Left lobe of liver (tissue), 2 donors: Measurements from ENCODE around the gene ATP6V1C2. TPM values are rescaled to one million over a fixed set of nuclear protein-coding genes. Genes with fewer than 3 reads are reported as not detected.
A peak's percentile ranks its signal among the peaks of the same experiment; 100 is the strongest.

Experiments
- ATAC-seq: fragments of 200-7000 bp; cut with Tn5 transposase; one replicate; pipeline ENCODE4 v1.9.1; 2020; ENCODE audit warnings: mild to moderate bottlenecking, moderate library complexity
- DNase-seq: peaks from one replicate; pipeline ENCODE4 v3.0.0-alpha.2; 2020; ENCODE audit warnings: low spot score
- total RNA-seq: library from RNA; stranded (reverse); gene quantifications from one replicate; pipeline ENCODE4 v1.2.1, GENCODE V29; 2021
- donor health status: DM: no; HTN: no; CAD: no; lungs with moderate emphysema.
- donor health status: DM: no; HTN: yes; CAD: no.

ATP6V1C2 gene
- 0.10 TPM for total RNA-seq

- DNase-seq (peak; percentile 52), ATAC-seq (peak; percentile 96)
Observed at GRCh38 chr2:10721396-10722251, at the start of gene ATP6V1C2. TSS of gene ATP6V1C2 (plus strand) at chr2:10721630. CDS start at chr2:10722850, 1,220 bp downstream.

- ATAC-seq (no peak), DNase-seq (no peak)
Observed at GRCh38 chr2:10675131-10675530, 46.3 kb upstream of the ATP6V1C2 start.

GRCh38 chr2:10678225-10678624, 43.2 kb upstream of the ATP6V1C2 start:
- ATAC-seq (no peak), DNase-seq (no peak)

GRCh38 chr2:10680214-10680613, 41.2 kb upstream of the ATP6V1C2 start:
- DNase-seq: no peak
- no peak for ATAC-seq

GRCh38 chr2:10680957-10681356, 40.5 kb upstream of the ATP6V1C2 start:
- ATAC-seq (no peak), DNase-seq (no peak)

- no peak for DNase-seq
- ATAC-seq: no peak
Observed at GRCh38 chr2:10686176-10686730, 35.2 kb upstream of the ATP6V1C2 start.

GRCh38 chr2:10688921-10689807, 32.3 kb upstream of the ATP6V1C2 start:
- DNase-seq: no peak
- peak; percentile 63 for ATAC-seq

GRCh38 chr2:10691521-10691920, 29.9 kb upstream of the ATP6V1C2 start:
- no peak for ATAC-seq
- no peak for DNase-seq

GRCh38 chr2:10700078-10700803, 21.2 kb upstream of the ATP6V1C2 start:
- DNase-seq (no peak), ATAC-seq (no peak)

- no peak for ATAC-seq
- no peak for DNase-seq
Observed at GRCh38 chr2:10704034-10704594, 17.3 kb upstream of the ATP6V1C2 start.

GRCh38 chr2:10706033-10706432, 15.4 kb upstream of the ATP6V1C2 start:
- no peak for DNase-seq
- ATAC-seq: no peak

GRCh38 chr2:10707831-10708230, 13.6 kb upstream of the ATP6V1C2 start:
- no peak for ATAC-seq
- no peak for DNase-seq

GRCh38 chr2:10709290-10709939, 12.0 kb upstream of the ATP6V1C2 start:
- ATAC-seq: peak; percentile 90
- no peak for DNase-seq

- no peak for DNase-seq
- ATAC-seq: peak; percentile 16
Observed at GRCh38 chr2:10712185-10712809, 9.1 kb upstream of the ATP6V1C2 start.

- no peak for DNase-seq
- ATAC-seq: no peak
Observed at GRCh38 chr2:10716581-10716980, 4.8 kb upstream of the ATP6V1C2 start.

- DNase-seq (no peak), ATAC-seq (no peak)
Observed at GRCh38 chr2:10717628-10718027, 3.8 kb upstream of the ATP6V1C2 start.

GRCh38 chr2:10720306-10720705, 1.1 kb upstream of the ATP6V1C2 start:
- DNase-seq (no peak), ATAC-seq (no peak)

GRCh38 chr2:10720947-10721395, 459 bp upstream of the ATP6V1C2 start:
- no peak for DNase-seq

GRCh38 chr2:10722252-10722825, 909 bp downstream of the ATP6V1C2 start:
- ATAC-seq: no peak
- DNase-seq: no peak

More at GRCh38 chr2:10720947-10721395, 459 bp upstream of the ATP6V1C2 start:
- ATAC-seq: peak; percentile 13
